ENCODE data around the gene CEP63. TPM values are rescaled to one million over a fixed set of nuclear protein-coding genes. Genes with fewer than 3 reads are reported as not detected.

The CEP63 gene
- total and polyA plus RNA-seq, 9 of the 15 experiments (the other 6 are each of a cell fraction or from before 2014, with no cell fraction given), result 5.1 to 17.8 (median 10.6) TPM

- no peak for TF ChIP-seq NR4A1 (CRISPR knock-in tag; IDR thresholded peaks at IDR 0.05)
- TF ChIP-seq NR4A1 (tag; IDR thresholded peaks at IDR 0.05), result peak; percentile 95
- TF ChIP-seq, protein P1, sequence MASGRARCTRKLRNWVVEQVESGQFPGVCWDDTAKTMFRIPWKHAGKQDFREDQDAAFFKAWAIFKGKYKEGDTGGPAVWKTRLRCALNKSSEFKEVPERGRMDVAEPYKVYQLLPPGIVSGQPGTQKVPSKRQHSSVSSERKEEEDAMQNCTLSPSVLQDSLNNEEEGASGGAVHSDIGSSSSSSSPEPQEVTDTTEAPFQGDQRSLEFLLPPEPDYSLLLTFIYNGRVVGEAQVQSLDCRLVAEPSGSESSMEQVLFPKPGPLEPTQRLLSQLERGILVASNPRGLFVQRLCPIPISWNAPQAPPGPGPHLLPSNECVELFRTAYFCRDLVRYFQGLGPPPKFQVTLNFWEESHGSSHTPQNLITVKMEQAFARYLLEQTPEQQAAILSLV (tag; IDR thresholded peaks at IDR 0.05), result peak; percentile 90
- peak; percentile 68; the same call in 1 of the 2 replicates for TF ChIP-seq ZNF140 (CRISPR knock-in tag; IDR thresholded peaks at IDR 0.05)
- TF ChIP-seq MAFF (IDR thresholded peaks at IDR 0.05; ENCODE audit: low read length), result no peak
- TF ChIP-seq MXD1 (CRISPR knock-in tag; IDR thresholded peaks at IDR 0.05; ENCODE audit: borderline replicate concordance, poor library complexity, severe bottlenecking), result peak; percentile 69
- peak; percentile 80; the same call in 1 of the 2 replicates for TF ChIP-seq SMARCE1 (IDR thresholded peaks at IDR 0.05)
- TF ChIP-seq ZBTB17 (CRISPR knock-in tag; IDR thresholded peaks at IDR 0.05), result peak; percentile 88
- TF ChIP-seq TAL1 (IDR thresholded peaks at IDR 0.05), result peak; percentile 93
- no peak for TF ChIP-seq IRF1 (CRISPR knock-in tag; IDR thresholded peaks at IDR 0.05; ENCODE audit: borderline replicate concordance)
- TF ChIP-seq MAZ (CRISPR knock-in tag; conservative IDR thresholded peaks at IDR 0.05 in 1 of 2, IDR thresholded peaks at IDR 0.05 in 1 of 2), result peak in 1 of 2 experiments; percentile 76; a peak in 2 of 4 replicates
- TF ChIP-seq, protein P2, sequence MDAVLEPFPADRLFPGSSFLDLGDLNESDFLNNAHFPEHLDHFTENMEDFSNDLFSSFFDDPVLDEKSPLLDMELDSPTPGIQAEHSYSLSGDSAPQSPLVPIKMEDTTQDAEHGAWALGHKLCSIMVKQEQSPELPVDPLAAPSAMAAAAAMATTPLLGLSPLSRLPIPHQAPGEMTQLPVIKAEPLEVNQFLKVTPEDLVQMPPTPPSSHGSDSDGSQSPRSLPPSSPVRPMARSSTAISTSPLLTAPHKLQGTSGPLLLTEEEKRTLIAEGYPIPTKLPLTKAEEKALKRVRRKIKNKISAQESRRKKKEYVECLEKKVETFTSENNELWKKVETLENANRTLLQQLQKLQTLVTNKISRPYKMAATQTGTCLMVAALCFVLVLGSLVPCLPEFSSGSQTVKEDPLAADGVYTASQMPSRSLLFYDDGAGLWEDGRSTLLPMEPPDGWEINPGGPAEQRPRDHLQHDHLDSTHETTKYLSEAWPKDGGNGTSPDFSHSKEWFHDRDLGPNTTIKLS (IDR thresholded peaks at IDR 0.05; ENCODE audit: borderline replicate concordance, low read depth), result no peak
- TF ChIP-seq, protein P3, sequence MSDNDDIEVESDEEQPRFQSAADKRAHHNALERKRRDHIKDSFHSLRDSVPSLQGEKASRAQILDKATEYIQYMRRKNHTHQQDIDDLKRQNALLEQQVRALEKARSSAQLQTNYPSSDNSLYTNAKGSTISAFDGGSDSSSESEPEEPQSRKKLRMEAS (CRISPR knock-in tag; IDR thresholded peaks at IDR 0.05), result no peak
- TF ChIP-seq ZNF197 (CRISPR knock-in tag; IDR thresholded peaks at IDR 0.05; ENCODE audit: low read depth), result peak; percentile 97
- TF ChIP-seq ZNF23 (CRISPR knock-in tag; IDR thresholded peaks at IDR 0.05), result peak; percentile 74; the same call in 1 of the 2 replicates
- TF ChIP-seq ZBTB11 (CRISPR knock-in tag; IDR thresholded peaks at IDR 0.05), result peak in 1 of 3 experiments; percentile 81; a peak in 2 of 6 replicates
- peak; percentile 88 for TF ChIP-seq NFIC (IDR thresholded peaks at IDR 0.05)
- TF ChIP-seq PYGO2 (tag; IDR thresholded peaks at IDR 0.05), result peak; percentile 82
- no peak for TF ChIP-seq RBFOX2 (IDR thresholded peaks at IDR 0.05; ENCODE audit: low read depth, low read length)
- 0 out of 2 replicates have a peak, but pooled peaks have one; percentile 48 for TF ChIP-seq MTA3 (IDR thresholded peaks at IDR 0.05; ENCODE audit: borderline replicate concordance)
Observed at GRCh38 chr3:134496471-134497071, 10.7 kb downstream of the CEP63 start (continued).
